ENCODE measurements around the gene IL23R. TPM values are rescaled to one million over a fixed set of nuclear protein-coding genes. Genes with fewer than 3 reads are reported as not detected.
"Not testable (repeated sequence)": the region's sequence is repeated elsewhere in the genome, so short reads cannot be mapped to it uniquely, and the experiment has no call there.

Gene IL23R, protein sequence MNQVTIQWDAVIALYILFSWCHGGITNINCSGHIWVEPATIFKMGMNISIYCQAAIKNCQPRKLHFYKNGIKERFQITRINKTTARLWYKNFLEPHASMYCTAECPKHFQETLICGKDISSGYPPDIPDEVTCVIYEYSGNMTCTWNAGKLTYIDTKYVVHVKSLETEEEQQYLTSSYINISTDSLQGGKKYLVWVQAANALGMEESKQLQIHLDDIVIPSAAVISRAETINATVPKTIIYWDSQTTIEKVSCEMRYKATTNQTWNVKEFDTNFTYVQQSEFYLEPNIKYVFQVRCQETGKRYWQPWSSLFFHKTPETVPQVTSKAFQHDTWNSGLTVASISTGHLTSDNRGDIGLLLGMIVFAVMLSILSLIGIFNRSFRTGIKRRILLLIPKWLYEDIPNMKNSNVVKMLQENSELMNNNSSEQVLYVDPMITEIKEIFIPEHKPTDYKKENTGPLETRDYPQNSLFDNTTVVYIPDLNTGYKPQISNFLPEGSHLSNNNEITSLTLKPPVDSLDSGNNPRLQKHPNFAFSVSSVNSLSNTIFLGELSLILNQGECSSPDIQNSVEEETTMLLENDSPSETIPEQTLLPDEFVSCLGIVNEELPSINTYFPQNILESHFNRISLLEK
- polyA plus RNA-seq (ENCODE audit: insufficient read length): 0.10 TPM
- long read RNA-seq, donor 1: 0 reads
- long read RNA-seq, donor 2: 0 reads
- long read RNA-seq, donor 3: 0 reads
- long read RNA-seq, donor 4: 0 reads
- long read RNA-seq, donor 5: 0 reads
- long read RNA-seq, donor 6: 0 reads
- long read RNA-seq, donor 7: 0 reads
- long read RNA-seq, donor 8: 0 reads

DNA sequence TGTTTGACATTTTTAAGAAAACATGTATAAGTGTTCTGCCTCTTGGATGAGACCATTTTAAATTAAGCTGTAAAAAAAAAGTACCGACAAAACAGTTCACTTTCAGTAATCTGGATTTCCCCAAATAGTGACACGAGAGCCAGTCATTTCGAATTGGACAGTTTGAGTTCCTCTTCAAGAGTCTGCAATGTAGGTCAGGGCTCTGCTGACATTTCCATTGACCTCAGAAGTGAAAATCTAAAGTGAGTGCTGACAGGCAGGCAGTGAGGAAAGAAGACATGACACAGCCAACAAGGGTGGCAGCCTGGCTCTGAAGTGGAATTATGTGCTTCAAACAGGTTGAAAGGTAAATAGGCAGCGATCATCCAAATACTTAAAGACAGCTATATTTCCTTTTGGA is at the start of gene IL23R:
Gene IL23R, plus strand, starts transcription at position 259 of the 400 bp plus-strand sequence. CDS start 1,667 bp downstream, outside the sequence.
- no peak for DNase-seq

DNA sequence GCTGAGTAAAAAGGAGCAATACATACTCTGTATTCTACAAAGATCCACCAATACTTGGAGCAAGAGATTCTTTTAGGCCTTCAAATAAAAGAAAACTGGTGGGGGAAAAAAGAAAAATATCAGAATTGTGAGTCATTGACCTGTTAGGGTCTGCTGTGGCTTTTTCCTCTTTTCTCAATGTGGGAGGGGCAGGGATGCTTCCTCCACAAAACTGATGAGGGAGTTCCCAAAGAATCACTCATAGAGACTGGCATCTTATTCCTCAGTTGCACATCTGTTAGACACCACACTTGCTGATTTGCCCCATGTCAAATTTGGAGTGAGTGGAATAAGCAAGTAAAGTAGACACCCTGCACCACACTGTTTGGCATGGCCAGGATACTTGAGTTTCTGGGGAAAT is 48.1 kb upstream of the IL23R start:
- no peak for DNase-seq

DNA sequence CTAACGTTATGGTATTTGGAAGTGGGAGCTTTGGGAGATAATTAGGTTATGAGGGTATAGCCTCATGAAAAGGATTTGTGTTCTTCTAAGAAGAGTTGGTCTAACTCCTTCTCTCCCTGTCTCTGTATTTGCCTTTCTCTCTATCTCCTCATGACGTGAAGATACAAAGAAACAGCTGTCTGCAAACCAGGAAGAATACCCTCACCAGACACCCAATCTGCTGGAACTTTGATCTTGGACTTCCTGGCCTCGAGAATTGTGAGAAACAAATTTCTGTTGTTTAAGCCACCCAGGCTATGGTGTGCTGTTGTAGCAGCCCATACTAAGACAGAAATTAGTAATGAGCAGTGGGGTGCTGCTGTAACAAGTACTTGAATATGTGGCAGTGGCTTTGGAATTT is 47.6 kb upstream of the IL23R start:
- DNase-seq: no peak

DNA sequence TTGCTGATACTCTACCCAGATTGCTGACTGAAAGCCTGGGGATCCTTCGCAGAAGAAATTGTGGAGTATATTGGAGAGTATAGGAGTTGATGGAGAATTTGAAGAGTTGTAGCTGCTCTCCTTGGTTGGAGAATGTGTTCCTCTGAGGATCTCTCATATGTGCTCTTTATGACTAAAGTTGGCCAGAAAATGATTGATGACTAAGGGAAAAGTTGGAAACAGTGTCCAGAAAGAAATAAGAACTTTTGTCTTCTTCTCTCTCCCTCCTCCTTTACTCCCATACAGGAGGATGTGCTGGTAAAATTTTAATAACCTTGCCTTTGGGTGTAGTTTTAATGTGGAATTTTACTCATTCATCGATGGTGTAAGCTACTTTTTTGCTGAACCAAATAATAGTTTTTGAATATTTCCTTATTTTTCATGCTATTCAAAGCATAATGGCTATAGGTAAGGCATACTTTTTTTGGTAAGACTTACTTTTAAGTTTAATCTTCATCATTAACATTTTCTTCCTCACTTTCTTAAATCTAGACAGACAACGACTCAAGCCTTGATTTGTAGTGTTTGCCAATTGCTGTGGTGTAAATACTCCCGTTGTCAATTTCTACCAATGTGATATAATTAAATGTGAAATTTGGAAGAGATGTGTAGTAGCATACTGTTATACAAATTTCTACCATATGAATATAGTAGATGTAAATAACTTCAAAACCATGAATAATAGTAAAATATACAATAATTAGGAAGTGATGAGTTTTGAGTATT is 45.2 kb upstream of the IL23R start:
- DNase-seq: no peak

DNA sequence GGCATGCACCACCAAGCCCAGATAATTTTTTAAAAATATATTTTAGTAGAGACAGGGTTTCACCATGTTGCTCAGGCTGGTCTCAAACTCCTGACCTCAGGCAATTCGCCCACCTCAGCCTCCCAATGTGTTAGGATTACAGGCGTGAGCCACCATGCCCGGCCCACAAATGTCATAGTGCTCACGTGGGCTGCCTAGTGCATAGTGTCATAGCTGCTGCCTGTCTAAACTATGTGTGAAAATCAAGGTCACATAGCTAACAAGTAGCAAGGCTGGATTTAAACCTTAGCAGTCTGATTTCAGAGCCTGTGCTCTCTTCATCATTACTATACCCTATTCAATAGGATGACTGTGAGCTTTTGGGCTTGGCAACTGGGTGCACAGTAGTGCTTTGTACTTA is 41.8 kb upstream of the IL23R start:
- no peak for DNase-seq

DNA sequence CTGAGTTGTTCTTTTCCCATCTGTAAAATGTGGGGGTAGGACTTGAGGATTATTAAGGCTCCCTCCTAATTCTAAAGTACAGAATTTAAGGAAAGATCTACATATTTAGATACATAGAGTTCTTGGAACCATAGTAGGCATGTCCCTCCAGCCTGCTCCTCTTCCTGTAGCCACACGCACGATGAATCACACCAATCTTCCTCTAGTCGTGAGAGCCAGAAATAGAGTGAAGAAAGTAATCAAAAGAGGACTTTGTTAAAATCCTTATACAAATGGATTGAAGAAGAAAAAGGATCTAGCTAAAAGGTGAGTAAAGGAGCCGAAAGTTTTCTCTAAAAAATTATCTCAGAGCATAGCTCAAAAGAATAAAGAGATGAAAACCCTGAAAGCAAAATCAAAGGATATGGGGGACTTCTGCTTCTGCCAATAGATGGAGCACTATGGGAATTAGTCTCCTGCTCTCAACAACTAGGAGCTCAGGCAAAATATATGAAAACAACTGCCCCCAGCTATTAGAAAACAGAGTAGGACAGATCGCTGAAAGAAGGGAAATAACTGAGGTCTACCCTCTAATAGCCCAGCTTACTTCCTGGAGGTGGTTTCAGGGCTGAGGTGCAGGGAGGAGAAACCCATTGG is 40.0 kb upstream of the IL23R start:
- DNase-seq: no peak

DNA sequence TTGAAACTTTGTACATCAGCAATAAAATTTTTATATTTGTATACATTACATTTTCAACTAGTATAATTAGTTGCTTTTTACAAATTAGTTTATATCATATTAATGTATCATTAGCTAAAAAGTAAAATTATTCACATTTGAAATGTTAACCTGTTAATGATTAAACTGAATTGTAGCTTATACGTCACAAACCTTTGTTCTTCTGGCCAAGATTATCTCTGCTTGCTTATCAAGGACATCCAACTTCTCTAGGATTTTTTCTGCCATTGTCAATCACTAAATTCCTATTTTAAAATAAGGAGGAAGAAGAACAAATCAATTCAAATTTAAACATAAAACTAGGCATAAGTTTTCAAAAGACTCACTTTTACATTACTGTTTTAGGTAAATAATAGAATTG is 39.3 kb upstream of the IL23R start:
- DNase-seq: no peak

DNA sequence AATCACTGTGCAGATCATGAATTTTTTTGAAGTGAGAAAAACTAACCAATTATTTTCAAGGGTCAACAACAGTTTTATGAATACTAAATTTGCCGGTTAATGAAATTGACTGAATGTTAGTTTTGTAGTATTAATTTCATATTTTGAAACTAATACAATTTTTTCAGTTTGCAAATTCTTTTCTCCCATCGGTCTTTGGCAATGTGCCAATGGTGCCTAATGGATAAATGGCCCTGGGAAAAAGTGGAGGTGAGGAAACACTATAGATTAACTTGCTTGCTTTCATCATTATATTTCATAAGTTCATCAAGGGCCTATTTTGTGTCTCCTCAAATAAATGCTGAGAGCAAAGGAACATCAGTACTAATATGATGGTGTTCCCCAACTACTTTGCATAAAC is 35.6 kb upstream of the IL23R start:
- DNase-seq: no peak

DNA sequence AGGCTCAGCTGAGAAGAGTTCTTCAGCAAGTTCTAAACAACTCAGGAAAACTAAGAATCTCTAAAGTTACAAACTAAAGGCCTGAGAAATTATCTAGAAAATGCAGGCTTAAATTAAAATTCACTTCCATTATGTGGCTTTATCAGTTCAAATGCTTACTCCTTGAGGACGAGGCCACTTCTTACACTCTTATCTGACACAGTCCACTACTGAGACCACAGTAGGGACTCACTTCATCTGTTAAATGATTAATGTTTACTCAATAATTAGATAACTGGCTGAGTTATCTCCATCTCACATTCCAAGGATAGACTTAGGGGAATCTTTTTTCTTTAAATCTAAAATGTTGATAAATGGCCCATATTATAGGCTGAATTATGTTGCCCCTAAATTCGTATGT is 33.1 kb upstream of the IL23R start:
- no peak for DNase-seq

DNA sequence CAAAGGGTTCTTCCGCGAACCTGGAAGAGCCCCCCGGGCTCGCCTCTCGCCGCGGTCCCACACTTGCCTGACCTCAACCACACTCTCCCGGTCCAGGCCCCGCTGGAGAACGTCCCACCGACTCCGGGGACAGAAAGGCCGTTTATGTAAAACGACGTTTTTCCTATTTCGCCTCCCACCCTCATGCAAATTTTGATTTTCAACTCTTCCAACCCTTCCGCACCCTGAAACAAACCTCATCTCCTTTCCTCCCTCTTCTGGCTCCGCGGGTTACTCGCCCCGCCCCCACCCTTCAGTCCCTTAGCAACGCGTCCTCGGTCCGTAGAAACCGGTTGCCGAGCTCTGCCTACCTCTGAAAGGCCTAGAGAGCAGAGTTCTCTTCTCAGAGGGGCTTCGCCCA is 31.6 kb upstream of the IL23R start, which contains the start of gene C1orf141:
Gene C1orf141, minus strand, starts transcription at position 276 of the 400 bp plus-strand sequence. CDS start 7,730 bp downstream, outside the sequence.
- DNase-seq: peak; percentile 64

DNA sequence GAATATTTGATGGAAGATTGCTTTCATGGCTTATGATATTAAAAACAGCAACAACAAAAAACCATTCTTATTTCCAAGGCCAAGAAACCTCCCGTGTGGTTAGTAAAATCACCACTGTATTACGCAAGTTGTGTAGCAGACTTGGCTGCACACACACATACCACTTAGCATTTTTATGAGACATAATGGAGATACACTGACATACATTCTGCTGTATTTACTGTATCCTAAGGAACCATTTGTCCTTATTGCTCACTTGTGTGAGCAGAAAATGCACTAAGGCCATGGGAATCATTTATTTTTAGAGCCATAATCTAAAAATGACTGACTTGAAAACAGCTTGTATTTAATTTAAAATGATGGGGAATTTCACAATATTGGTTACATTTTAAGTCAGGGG is 30.9 kb upstream of the IL23R start:
- no peak for DNase-seq

DNA sequence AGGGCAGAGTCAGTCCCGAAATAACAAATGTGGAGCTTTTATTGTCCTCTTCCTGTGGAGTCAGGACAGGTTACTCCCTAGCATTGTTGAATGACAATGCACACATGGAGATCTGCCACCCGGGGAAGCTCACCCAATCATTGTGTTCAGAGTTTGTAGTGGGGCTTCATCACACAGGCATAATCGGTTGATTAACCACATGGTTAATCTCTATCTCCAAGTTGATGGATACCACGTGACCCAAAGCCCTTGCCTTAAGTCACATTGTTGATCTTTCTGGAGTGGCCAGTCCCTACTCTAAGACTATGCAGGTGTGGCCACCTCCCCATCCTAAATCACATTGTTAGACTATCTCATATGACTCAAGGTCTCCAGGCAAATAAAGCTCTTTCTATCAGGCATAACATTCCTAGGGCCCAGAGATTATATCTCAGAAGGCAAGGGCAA is 28.9 kb upstream of the IL23R start:
- DNase-seq: no peak

DNA sequence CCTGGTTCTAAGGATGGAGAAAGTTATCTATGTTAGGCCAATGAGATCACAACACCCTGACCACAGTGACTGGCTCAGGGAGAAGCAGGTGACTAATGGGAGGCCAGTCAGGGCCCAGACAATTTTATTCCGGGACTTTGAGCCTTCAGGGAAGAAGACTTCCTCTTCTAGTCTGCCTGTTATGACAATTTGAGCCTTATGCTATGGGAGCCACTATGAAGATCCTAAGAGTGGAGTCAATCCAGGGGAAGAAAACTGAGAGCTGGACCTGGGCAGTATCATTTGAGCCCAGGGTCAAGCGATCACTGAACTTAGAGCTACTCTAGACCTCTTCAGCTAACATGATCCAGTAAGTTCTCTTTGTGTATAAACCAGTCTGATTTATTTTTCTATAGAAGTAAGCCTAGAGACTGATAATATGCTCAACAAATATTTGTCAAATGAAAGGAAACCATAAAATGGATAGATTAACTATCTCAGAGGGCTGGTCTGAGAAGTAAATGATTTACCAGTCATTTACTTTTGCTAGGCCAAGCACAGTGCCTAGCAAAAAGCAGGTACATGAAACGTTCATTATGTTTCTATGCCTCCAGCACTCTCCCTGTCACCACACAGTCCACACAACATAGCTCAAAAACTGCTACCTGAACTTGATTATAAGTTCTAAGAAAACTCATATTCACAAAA is 27.3 kb upstream of the IL23R start:
- no peak for DNase-seq

DNA sequence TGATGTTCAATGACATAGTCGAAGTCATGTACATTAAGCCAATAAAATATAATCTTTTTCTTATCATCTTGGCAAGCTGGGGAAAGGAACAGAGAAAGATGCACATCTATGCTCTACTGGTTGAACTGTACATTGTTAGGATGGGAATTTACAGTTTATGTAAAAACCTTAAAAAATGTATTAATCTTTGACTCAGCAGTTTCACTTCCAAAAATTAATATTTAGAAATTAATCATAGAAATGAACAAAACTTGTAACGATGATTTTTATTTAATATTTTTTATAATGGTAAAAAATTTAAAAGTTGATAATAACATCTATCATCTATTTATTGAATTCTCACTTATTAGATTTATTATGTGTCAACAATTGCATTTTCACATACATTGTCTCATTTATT is 25.8 kb upstream of the IL23R start:
- no peak for DNase-seq

DNA sequence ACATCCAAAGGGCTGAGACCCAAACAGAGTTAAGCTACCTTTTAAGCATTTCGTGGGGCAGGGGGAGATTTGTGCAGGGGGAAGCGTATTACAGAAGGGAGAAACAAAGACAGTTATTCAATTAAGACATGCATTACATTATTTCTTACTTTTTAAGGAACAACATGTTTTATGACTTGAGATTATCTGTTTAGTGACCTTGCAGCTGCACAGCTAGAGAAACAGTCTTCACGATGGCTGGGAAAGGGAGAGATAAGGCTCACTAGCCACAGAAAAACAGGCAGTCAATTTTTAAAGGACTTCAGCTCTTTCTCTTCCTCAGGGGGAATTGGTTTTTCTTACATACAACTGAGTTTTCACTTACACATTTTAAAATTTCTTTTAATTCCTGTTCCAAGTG is 24.4 kb upstream of the IL23R start:
- DNase-seq: not testable (repeated sequence)

DNA sequence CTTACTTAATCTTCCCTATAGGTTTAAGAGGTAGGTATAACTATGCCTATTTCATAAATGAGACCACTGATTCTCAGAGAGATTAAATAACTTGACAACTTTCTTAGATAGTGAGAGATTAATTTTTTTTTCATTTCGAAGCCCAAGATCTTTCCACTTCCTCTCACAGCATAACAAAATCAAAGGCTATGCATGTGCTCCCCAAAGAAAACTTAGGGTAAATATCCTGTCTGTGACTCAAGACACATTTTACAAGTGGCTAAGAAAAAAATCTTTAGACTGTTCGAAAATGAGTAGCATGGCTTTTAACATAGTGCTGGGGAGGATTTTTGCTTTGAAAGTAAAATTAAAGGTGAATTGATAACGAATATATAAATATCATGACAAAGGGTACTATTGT is 23.3 kb upstream of the IL23R start:
- no peak for DNase-seq

DNA sequence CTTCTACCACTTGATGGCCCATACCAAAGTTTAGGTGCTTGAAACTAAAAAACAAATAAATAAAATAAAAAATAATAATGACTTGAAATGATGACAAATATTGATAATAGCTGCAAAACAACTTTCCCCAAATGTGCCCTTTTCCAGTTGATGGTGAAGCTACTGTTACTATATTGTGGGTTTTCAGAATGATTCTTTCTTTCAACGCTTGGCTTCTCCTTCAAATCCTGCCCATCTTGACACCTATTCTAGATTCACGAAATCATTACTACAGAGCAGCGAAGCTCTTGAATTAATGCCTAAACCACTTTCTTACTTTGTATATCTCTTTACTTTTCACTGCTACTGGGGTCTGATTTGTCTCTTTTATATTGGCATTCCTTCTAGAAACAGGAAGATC is 22.3 kb upstream of the IL23R start:
- no peak for DNase-seq

DNA sequence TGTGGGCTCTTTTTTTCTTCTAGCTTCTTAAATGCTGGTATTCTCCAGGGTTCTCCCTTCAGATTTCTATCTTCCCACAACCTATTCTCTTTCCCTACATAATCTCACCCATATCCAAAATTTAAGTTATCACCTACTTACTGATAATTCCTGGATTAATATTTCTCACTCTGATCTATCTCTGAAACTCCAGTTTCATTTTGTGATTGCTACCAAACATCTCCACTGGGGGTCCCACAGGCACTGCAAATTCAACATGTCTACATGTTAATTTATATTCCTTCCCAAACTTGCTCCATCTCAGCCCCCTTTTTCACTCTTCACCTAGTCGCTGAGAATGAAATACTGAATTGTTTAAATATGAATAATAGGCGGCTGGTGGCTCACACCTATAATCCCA is 21.6 kb upstream of the IL23R start:
- DNase-seq: no peak

DNA sequence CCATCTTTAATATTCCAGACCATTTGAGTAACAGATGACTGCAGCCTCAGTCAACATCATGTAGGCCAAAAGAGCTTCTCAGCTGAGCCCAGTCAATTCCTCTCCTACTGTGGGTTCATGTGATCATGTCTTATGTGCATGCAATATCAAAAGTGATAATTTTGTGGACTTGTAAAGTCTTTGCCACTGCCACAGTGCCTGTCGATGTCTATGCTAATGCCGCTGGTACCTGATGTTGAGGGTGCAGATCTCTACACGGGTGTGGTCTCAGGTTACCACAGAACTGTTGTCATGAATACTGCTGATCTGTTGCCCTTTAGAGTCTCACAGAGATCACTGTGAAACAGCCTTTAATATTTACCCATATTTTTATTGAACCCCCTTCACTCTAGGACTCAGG is 20.2 kb upstream of the IL23R start:
- DNase-seq: no peak

DNA sequence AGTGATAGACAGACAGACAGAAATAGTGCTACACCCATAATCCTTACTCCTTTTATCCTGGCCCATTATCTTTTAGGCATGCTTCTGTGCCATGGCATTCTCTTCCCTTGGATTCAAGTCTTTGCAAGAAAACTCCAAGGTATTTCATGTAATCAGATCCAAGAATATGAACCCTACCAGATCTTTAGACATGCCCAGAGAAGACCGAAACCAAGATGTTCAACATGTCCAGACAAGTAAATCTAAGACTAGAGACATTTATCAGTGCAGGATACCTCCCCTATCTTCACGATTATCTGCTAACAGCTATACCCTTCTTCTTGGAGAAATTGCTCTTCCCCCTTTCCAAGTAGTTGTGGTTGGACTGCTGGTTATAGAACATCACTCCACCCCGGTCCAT is 19.7 kb upstream of the IL23R start:
- DNase-seq: no peak

DNA sequence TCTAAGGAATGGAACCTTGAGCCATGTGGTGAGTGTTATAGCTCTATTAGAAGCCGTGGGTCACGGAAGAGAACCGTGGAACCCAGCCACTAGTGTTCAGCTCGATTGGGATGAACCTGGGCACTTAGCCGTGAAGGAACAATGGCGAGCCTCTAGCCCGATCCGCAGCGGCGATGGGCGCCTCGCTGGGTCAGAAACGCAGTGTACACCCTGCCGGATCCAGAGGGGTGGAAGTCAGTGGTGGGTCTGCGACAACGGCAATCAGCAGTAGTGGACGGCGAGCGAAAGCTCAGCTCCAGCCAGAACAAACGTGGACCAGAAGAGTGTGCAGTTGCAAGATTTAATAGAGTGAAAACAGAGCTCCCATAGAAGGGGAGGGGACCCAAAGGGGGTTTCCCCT is 18.3 kb upstream of the IL23R start:
- not testable (repeated sequence) for DNase-seq

Data from left kidney (tissue), 8 donors.